Uterus (tissue), 2 donors: Measurements from ENCODE around the gene ZBP1.

Experiments used
- CTCF ChIP-seq, 4 experiments: fragments of 200-600 bp in 2 of 4; fragments of 450-650 bp in 2 of 4; sonication (generic) in 2 of 4; IDR thresholded peaks; one replicate each; pipeline ENCODE4 v1.5.1; 2016 to 2019; ENCODE audit warnings: antibody characterized with exemption in 4 of 4, mild to moderate bottlenecking in 2 of 4, moderate library complexity in 1 of 4
- POLR2A ChIP-seq, 2 donors: fragments of 450-650 bp; IDR thresholded peaks; one replicate each; pipeline ENCODE4 v1.6.1; 2016; ENCODE audit warnings: antibody characterized with exemption in 2 of 2, mild to moderate bottlenecking in 1 of 2, moderate library complexity in 1 of 2

GRCh38 chr20:57650756-57651483 lies 30.7 kb upstream of the ZBP1 start:
- TF ChIP-seq CTCF (IDR thresholded peaks at IDR 0.05) = no peak
- no peak for TF ChIP-seq POLR2A (IDR thresholded peaks at IDR 0.05)
